NOMO-1 treated with DMSO at 0.1 percent for 48 hours (cell line): ENCODE data around the gene CNTN5.

Experiments
- DNase-seq: peaks from one replicate; lab custom pipeline; 2025; ENCODE audit not compliant: unreplicated experiment; lab: John Stamatoyannopoulos, UW

The CNTN5 gene

DNA sequence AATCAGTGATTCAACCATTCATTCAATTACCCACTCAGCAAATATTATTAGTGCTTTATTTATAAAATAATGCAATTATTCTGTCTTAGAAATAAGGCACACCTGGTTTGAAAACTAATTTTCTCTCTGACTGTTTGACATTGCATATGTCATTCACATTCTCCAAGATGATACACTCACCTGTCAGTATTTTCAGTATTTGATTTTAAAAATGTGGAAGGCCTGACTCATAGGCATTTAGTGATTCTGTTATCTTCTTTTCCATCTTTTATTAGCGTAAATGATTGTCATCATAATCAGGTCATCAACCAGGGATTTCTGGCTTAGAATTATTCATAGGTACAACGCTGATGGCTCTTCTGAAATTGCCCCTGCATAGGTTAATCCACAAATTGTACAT lies 480.9 kb downstream of the CNTN5 start:
- no peak for DNase-seq

DNA sequence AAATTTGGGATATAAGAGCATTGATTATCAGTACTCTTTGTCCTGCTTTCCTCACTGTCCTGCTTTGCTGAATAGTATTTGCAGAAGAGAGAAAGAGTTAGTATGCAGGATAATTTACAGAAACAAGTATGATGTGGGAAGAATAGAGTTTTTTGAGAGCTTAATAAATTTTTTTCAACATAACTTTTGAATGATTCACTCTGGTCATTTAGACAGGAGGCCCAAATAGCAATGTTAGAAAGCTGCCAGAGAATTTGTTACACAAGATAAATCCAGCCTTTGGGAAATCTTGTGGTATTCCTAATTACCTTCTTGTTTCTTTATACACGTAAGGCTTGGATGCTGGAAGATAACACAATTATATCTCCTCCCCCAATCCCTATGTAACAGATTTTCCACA lies 484.6 kb downstream of the CNTN5 start:
- DNase-seq = no peak

DNA sequence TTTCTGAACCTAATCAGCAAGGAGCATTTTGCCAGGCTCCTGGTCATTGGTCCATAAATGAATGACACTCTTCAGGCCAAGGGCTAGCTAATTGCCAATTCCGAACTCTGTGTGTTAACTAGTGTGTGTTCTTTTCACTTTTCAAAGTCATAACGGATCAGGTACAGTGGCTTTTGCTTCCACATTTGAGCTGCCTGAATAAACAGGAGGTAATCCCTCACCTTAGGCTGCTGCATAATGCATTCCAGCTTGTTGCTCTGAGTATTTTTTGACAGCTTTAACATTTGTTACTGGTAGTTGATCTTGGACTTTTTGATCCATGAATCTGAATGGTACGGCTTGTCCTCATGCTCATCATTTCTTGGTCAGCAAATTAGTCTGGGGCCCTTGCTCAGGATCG lies 485.1 kb downstream of the CNTN5 start:
- DNase-seq = no peak

DNA sequence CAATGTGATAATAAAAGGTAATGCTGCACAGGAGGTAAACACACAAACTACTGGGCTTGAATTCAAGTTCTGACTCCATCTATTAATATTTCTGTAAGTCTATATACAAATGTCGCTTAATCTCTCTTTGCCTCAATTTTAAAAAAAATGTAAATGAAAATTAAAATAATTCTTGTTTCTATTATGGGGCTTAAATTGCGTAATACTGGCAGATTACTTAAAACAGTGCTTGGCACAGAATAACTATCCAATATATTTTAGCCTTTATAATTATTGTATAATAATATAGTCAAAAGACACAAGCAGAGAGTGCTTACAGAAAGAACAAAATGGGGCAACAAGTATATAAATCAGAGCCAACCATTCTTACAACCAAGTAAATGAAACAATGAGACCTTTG lies 489.1 kb downstream of the CNTN5 start:
- no peak for DNase-seq

DNA sequence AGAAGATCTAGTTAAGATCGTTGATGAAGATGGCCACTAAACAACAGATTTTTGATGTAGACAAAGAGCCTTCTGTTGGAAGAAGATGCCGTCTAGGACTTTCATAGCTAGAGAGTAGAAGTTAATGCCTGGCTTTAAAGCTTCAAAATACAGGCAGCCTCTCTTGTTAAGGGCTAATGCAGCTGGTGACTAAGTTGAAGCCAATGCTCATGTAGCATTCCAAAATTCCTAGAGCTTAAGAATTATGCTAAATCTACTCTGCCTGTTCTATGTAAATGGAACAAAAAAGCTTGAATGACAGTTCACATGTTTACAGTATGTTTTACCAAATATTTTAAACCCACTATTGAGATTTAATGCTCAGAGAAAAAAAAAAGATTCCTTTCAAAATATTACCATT lies 492.6 kb downstream of the CNTN5 start:
- DNase-seq = no peak

DNA sequence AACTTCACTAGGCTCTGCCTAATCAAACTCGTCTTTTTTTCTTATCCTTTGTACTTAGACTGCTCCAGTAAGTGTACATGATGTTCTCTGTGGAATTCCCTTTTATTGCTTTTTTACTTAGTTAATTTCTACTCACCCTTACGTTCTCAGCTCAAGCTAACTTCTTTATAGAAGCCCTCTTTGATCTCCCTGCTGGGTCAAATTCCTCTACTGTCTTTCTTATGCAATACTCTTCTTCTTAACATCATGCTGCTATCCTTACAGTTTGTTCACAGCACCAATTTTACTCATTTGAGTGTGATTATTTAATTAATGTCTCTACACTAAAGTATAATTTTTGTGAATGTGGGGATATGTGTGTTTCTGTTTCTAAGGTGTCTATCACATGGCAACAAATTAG lies 498.3 kb downstream of the CNTN5 start:
- DNase-seq = no peak

DNA sequence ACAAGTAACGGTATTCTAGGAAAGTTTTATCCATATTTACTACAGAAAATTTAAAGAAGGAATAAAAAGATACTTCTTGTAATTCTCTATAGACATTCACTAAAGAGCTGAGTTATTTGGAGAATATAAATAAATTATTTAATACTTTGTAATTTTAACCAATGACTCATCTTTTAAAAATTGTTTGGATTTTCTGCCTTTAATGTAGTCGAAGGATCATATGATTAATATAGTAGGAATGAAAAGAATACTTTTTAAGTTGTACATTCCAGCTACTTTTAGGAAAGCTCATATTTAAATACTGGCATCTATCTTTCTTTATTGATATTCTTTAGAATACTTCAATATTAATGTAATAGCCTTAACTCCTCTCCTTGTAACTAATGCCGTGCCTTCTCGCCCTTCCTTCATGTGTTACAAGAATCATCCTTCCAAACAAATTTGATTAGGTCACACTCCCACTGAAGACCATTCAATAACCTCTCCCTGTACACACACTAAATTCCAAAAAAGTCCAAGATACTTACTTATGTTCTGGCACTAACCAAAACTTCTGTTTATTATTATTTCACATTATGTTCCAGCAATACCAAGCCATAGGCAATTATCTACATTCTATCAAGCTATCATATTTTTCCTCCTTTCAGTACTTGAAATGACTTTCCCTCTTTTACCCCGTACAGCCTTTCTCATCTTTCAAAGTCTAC lies 501.9 kb downstream of the CNTN5 start:
- no peak for DNase-seq

DNA sequence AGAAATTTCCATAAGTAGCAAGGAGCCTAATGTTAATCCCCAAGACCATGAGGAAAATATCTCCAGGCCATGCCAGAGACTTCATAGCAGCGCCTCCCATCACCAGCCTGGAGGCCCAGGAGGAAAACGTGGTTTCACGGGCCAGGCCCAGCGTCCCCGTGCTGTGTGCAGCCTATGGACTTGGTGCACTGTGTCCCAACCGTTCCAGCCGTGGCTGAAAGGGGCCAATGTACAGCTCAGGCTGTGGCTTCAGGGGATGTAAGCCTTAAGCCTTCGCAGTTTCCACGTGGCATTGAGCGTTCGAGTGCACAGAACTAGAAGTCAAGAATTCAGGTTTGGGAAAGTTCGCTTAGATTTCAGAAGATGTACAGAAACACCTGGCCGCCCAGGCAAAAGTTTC lies 510.7 kb downstream of the CNTN5 start:
- no peak for DNase-seq

DNA sequence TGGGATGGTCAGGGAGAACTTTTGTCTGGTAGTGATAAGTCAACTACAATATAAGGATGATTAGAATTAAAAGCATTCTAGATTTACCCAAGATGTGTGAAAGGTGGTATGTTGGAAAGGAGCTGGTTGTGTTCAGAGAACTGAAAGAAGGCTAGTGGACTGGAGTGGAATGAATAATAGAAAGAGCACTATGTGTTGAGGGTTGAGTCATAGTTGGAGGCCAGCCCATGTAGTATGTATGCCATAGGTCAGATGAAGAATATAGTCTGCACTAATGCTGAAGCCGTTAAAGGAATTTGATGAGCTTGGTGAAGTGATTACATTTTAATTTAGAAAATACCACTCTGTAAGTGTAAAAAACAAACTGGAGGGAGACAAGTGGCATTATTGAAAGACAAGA lies 514.1 kb downstream of the CNTN5 start:
- no peak for DNase-seq

DNA sequence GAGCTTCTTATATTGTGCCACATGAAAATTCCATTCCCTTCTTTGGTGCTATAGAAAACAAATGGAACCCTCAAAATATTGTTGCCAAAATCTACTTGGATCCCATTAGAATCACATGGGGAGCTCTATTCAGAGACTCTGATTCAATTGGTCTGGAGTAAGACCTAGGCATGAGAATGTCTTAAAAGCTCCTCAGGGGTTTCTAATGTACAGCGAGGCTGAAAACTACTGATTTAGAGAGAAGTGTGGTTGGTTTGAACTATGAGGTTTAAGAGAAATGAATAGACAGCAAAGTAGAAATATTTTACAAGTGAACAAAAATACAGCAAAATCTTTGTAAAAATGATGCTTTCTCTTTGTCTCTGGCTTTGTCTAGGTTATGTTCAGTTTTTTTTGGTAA lies 514.7 kb downstream of the CNTN5 start:
- DNase-seq = no peak

DNA sequence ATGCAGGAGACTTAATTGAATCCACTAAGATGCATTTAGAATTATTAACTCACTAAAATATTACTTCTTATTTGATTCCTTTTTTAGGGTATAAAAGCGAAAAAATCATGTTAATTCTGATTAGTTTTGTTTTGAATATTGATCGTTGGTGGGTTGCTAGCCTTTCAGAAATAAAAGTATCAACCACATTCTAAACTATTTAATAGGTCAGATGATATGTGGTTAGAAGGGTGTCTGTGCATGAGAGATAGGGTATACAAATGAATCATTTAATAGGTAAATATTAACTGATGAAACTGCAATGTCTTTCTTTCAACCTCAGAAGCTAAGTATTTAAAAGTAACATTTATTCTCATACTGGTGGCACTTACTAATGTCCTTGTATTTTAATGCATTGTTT lies 515.1 kb downstream of the CNTN5 start:
- DNase-seq = no peak

DNA sequence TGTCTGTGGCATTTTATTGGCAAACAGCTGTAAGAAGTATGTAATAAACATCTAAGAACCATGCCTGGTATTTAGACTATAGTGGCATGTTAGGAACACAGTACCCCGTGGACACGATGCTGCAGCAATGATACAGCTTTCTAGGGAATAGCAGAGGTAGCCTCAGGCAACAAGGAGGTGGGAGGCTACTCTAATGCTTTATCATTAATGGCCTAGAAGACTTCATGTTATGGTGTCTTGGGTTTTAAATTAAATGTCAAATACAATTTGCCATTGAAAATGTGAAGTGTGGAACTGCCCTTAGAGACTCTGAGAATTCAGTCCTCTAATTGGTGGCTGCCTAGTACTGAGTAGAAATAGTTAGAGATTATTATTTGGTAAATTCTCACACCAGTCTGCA lies 516.9 kb downstream of the CNTN5 start:
- DNase-seq = no peak

DNA sequence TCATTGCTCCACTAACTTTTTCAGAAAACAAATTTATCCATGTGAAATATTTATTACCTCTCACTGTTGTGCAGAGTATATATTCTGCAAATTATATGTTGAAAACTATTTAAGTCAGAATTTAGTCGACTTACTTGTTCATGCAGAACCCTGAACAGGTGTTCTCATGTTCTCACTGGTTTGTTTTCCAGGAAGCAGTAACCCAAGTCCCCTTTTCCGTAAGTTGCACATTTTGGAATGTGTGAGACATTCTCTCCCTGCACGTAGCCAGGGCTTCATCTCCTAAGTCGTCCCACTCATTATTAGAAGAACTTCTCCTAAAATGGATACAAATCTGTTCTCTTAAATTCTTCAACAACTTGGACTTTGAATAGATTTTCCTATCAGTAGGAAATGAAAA lies 524.9 kb downstream of the CNTN5 start:
- DNase-seq = no peak

DNA sequence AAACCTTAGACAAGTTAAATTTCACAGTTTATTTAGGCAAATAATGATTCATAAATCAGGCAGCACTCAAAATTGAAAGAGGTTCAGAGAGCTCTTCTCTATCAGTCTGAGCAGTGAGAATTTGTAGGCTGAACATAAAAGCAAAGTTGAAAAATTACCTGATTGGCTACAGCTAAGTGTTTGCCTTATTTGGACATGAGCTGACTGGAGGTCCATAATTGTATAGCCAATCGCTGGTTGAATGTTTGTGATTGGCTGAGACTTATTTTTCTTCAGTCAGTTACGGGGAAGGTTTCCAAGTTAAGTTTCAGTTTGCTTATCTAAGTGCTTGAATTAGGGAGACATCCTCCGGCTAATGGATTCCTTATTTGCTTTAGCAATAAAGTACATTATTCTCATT lies 527.5 kb downstream of the CNTN5 start:
- no peak for DNase-seq

DNA sequence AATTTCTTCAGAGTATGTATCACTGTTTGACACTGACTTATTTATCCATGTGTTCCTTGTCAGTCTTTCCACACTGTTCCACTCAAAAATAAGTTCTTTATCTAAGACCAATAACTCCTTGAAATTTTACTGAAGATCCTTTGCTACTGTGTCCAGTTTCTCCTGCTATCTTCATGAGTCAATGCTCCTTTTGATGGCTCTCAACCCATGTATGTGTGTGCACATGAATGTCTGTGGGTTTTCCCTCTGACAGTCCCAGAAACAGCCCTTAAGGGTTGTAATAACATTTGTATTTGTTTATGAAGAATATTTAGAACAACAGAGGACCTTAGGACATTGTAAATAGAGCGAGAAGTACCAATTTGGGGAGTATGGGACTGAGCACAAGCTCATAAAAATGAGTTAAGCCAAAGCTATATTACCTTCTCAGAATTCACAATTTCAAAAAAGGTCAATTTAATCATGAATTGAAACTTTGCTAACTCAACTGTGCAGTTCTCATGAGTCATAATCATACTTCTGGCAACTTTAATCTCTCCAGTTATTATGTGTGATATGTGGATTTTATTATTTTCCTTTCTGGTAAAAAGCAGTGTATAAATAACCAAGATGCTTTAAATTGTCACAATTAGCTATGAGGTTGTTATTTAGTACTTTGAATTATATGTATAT lies 533.6 kb downstream of the CNTN5 start:
- no peak for DNase-seq

DNA sequence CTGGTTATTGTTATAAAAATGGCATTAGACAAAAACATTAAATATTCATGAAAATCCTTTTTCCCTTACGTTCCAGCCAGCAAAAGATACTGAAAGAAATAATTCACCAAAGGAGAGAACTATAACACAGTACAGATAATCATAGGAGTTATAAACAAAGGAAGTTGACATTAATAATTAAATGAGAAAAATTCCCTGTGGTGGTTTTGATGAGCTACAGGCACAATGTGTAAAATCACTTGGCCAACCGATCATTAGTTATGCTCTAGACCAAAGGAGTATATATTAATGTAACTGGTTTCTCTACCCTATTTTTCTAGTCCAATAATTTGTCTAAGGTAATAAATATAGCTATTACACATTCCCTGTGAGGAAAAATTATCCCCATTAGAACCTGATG lies 534.7 kb downstream of the CNTN5 start:
- DNase-seq = no peak

DNA sequence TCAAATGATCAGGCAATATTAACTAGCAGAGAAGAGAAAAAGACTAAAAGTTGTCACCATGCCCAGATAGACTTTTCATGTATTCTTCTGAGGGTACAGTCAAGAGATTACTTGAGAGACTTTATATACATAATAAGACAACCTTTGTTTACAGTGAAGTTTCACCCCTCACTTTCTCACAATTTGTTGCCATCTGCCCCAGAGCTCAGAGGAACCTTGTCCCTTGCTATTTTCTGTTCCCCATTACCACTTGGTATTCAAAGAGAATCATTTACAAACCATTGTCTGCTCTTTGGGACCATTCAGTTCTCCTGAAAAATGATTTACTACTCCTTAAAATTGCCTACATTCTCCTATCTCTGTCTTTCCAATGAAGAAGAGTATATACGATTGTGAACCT lies 544.6 kb downstream of the CNTN5 start:
- no peak for DNase-seq

DNA sequence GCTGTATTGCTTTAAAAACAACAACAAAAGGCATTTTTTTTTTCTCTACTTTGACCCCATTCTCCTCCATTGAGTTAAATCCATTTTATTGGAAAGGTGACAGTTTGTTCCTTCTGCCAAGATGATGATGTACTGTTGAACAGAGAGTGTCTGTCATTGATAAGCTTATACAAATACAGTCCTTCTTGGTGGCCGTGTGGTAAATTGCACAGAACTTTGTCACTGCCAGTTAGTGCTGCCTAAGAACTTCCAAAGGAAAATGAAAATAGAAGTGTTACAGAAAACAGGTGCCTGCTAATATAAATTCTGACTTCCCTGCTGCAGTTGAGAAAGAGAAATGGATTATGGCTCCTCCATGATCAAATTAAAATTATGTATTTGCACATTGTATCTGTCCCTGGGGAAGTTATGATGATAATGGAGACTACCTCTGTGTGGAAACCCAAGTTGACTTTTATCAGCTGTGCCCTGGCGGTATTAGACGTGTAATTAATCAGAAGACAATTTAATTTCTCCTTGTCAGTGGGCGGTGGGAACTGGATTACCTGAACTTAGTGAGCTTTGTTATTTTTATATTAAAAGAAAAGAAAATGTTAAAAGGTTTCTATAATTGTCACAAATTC lies 546.7 kb downstream of the CNTN5 start:
- no peak for DNase-seq

DNA sequence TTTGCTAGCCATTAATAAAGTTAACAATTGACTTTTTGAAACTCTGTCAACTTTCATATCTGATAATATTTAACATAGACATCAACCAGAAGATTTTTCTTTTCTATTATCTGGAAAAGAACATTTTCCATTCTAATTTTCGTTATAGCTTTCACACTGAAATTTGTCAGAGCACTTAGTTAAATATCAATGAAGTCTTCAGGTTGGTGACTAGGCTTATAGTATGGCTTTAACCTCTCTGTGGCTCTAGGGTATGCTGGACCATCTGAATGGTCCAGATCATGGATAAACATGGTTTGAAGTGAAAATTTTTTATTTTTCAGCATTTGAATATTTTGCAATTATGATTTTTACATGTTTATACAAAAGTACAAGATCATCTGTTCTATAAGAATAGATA lies 548.1 kb downstream of the CNTN5 start:
- no peak for DNase-seq

DNA sequence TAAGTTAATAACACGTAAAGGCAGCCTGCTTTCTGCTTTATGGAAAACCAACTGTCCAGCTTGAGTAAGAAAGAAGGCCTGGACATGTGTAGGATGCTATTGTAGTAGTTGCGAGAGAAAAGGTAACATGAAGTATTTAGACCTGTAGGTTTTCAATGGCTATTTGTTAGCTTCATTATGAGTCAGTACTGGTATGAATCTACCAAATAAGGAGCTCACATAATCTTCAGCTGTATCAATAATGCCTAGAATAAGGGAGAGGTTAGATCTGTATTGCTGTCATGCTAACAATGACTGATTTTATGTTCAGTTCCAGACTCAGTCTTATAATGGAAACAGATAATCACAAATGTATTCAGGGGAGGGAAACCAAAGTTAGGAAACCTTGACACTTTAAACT lies 550.3 kb downstream of the CNTN5 start:
- DNase-seq = no peak

DNA sequence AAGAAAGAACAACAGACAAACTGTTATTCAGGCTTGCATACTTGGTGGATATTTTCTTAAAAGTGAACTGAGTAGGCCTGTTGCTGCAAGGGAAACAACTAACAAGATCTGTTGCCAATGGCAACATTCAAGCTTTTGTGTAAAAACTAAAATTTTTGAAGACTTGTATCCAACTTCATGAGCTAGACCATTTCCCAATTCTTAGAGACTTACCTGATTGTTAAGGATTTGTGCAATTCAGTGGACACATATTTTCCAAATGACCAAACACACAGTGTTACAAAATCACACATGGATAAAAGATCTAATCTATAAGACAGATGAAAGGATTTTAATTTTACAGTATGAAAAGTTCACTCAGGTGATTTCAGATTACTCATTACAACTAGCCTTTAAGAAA lies 564.1 kb downstream of the CNTN5 start:
- no peak for DNase-seq

DNA sequence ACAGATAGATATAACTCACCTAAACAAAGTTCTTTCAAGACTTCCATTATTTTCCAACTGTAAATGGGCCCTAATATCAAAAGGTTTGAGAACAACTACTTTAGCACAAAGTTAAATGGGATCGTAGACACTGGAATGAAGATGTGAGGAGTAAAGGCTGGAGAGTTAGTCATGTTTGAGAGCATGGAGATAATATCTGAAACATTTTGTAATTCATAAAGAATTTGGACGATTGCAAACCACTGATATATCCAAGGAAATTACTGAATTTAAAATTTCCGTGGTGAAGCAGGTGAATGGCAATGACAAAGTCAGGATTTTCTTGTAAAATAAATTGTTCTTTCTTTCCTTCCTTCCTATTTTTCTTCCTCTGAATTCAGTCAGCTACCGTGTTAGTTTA lies 564.9 kb downstream of the CNTN5 start:
- DNase-seq = no peak

DNA sequence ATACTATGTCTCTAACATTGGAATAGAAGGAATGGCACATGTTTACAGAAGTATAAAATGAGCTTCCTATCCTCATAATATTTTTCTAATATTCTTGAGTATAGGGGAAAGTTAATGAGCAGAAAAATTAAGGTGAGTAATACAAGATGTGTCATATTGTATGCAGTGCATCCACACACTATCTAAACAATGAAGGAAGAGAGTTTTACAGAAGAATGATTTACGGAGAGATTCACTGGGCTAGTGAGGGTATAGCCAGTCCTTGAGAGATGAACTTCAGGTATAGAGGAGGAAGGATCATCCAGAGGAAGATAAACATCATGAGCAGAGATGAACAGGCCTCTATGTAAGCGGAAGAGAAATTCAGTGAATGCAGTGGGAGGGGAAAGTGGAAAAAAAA lies 569.0 kb downstream of the CNTN5 start:
- DNase-seq = no peak
